RWPE1 (cell line): Measurements from ENCODE around the gene HRH3.

Source experiments
- CTCF ChIA-PET: fragments of 350-600 bp; sonication (Branson Sonifier 250); formaldehyde crosslinking; extraction: SDS; loops from one replicate; lab custom pipeline; 2021; lab: Yijun Ruan, JAX
- POLR2A ChIA-PET: fragments of 400-600 bp; formaldehyde crosslinking; extraction: SDS; loops from one replicate; lab custom pipeline; 2020; ENCODE audit warnings: antibody characterized with exemption; ENCODE audit not compliant: low non-redundant PET; lab: Yijun Ruan, JAX
- DNase-seq: peaks from one replicate; pipeline ENCODE4 v3.0.0; 2012; ENCODE audit warnings: low spot score
- H3K27ac ChIP-seq: fragments of 450-650 bp; 2 replicates; pipeline ENCODE4 v1.5.1; 2017
- CTCF ChIP-seq: fragments of 450-650 bp; conservative IDR thresholded peaks from 2 replicates; pipeline ENCODE4 v1.5.1; 2017; ENCODE audit warnings: low read depth, mild to moderate bottlenecking

HRH3 gene

GRCh38 chr20:62246431-62246830 is 26.4 kb upstream of the HRH3 start:
- CTCF ChIA-PET: interaction anchor here (0.6 kb wide), 1 partner anchor 51 kb away, joined by 4 read pairs; no protein-coding TSS in a partner anchor
- POLR2A ChIA-PET: no interaction called here
- peak overlapping the region; percentile 4 for H3K27ac ChIP-seq
- TF ChIP-seq CTCF: no peak
- DNase-seq: no peak

- TF ChIP-seq CTCF: no peak
- ChIA-PET CTCF (interaction anchor here (0.5 kb wide), 1 partner anchor 18 kb away, joined by 3 read pairs; no protein-coding TSS in a partner anchor), POLR2A (no interaction called here)
- H3K27ac ChIP-seq: peak overlapping the region; percentile 4; the same call in 1 of the 2 replicates
- no peak for DNase-seq
These were observed 25.8 kb upstream of the HRH3 start for GRCh38 chr20:62245911-62246280.

GRCh38 chr20:62244644-62245108 is 24.6 kb upstream of the HRH3 start:
- TF ChIP-seq CTCF: no peak
- ChIA-PET CTCF (interaction anchor here (0.6 to 0.7 kb wide), 2 partner anchors 10 to 13 kb away, joined by 3 read pairs; no protein-coding TSS in a partner anchor), POLR2A (interaction anchor here (0.6 kb wide), 1 partner anchor 24 kb away, joined by 4 read pairs; no protein-coding TSS in a partner anchor)
- DNase-seq: no peak
- 0 out of 2 replicates have a peak overlapping the region, but pooled peaks have one; percentile 4 for H3K27ac ChIP-seq

- CTCF ChIA-PET: interaction anchor here (0.7 kb wide), 1 partner anchor 21 kb away, joined by 3 read pairs; no protein-coding TSS in a partner anchor
- POLR2A ChIA-PET: no interaction called here
- peak overlapping the region; percentile 72; the same call in 1 of the 2 replicates for H3K27ac ChIP-seq
- TF ChIP-seq CTCF: no peak
- DNase-seq: no peak
These were observed 23.9 kb upstream of the HRH3 start for GRCh38 chr20:62243906-62244515.

GRCh38 chr20:62243106-62243505 is 23.0 kb upstream of the HRH3 start:
- CTCF ChIA-PET: interaction anchor here (0.7 kb wide), 2 partner anchors 20 to 79 kb away, joined by 3 read pairs; no protein-coding TSS in a partner anchor
- H3K27ac ChIP-seq: peak overlapping the region; percentile 72
- POLR2A ChIA-PET: no interaction called here
- DNase-seq: no peak
- no peak for TF ChIP-seq CTCF

- POLR2A ChIA-PET: interaction anchor here (0.6 to 0.7 kb wide), 2 partner anchors 8 to 120 kb away, joined by 3 read pairs; no protein-coding TSS in a partner anchor
- no peak for DNase-seq
- H3K27ac ChIP-seq: peak overlapping the region; percentile 72
- TF ChIP-seq CTCF: no peak
- CTCF ChIA-PET: interaction anchor here (0.6 to 1.2 kb wide), 3 partner anchors 12 to 656 kb away, joined by 3 read pairs; no protein-coding TSS in a partner anchor
These were observed 22.1 kb upstream of the HRH3 start for GRCh38 chr20:62242176-62242575.
